ENCODE measurements around the gene LMO2. TPM values are rescaled to one million over a fixed set of nuclear protein-coding genes. Genes with fewer than 3 reads are reported as not detected.

The LMO2 gene
- total RNA-seq, 4 donors from 2014 or later: 2.1 to 11.1 (median 7.0) TPM

DNA sequence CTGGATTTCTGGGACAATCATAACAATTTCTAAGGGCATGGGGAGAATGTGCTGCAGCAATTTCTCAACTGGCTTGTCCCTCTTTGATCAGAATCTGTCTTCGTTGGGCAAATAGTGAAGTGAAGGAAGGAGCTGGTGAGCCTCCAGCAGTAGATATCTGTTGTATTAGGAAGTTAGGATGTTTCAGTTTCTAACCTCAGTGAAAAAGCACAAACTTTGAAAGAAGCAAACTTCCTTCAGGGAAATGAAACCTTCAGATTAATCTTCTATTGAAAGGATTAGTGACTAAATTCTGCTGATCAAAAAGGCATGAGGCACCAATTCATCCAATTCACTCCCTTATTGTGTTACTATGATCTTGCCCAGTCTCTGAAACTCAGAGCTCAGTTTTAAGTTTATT is 24.3 kb downstream of the LMO2 start:
- DNase-seq (ENCODE audit: low spot score in 2 of 2): no peak
- no peak overlapping the region for H3K27ac ChIP-seq
- no peaks in the 10 kb centered on the region for H3K9me3 ChIP-seq
- no peak for TF ChIP-seq EP300 (IDR thresholded peaks at IDR 0.05)
- no peak for TF ChIP-seq POLR2A (IDR thresholded peaks at IDR 0.05)
- TF ChIP-seq POLR2AphosphoS5 (IDR thresholded peaks at IDR 0.05): no peak
- TF ChIP-seq, protein P1, sequence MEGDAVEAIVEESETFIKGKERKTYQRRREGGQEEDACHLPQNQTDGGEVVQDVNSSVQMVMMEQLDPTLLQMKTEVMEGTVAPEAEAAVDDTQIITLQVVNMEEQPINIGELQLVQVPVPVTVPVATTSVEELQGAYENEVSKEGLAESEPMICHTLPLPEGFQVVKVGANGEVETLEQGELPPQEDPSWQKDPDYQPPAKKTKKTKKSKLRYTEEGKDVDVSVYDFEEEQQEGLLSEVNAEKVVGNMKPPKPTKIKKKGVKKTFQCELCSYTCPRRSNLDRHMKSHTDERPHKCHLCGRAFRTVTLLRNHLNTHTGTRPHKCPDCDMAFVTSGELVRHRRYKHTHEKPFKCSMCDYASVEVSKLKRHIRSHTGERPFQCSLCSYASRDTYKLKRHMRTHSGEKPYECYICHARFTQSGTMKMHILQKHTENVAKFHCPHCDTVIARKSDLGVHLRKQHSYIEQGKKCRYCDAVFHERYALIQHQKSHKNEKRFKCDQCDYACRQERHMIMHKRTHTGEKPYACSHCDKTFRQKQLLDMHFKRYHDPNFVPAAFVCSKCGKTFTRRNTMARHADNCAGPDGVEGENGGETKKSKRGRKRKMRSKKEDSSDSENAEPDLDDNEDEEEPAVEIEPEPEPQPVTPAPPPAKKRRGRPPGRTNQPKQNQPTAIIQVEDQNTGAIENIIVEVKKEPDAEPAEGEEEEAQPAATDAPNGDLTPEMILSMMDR (IDR thresholded peaks at IDR 0.05): no peak
- no peaks in the 10 kb centered on the region for H3K27me3 ChIP-seq
- H3K36me3 ChIP-seq: no peaks in the 10 kb centered on the region
- peaks cover 23% of the 10 kb centered on the region for H3K4me1 ChIP-seq
- peak overlapping the region; percentile 65 for H3K4me3 ChIP-seq
- WGBS: 35% methylated on average over 1 of the region's 1 CpG

DNA sequence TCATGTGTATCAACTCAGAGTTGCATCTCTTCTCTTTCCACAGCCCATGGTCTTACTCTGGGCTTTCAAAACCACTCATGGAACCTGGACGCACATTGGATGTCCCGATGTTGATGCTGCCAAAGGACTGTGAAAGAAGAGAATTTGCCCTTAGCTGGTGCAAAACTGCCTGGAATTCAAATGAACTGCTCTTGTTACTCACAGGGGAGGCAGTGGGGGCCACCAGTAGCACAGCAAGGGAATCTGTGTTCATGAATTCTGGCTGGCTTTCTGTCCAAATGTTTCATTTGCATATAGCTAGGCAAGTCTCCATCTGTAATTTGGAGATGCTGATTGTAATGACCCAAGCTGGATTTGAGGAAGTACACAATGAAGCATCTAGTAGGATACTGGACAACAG is 24.9 kb downstream of the LMO2 start:
- Histone ChIP-seq H3K9me3 (no peaks in the 10 kb centered on the region), H3K36me3 (no peaks in the 10 kb centered on the region), H3K4me3 (no peak overlapping the region), H3K4me1 (peaks cover 29% of the 10 kb centered on the region), H3K27ac (no peak overlapping the region), H3K27me3 (no peaks in the 10 kb centered on the region)
- TF ChIP-seq, protein P1 (IDR thresholded peaks at IDR 0.05): no peak
- TF ChIP-seq EP300 (IDR thresholded peaks at IDR 0.05) (no peak), POLR2A (IDR thresholded peaks at IDR 0.05) (no peak), POLR2AphosphoS5 (IDR thresholded peaks at IDR 0.05) (no peak)
- 67% methylated on average over 2 of the region's 2 CpGs for WGBS
- DNase-seq (ENCODE audit: low spot score in 2 of 2): no peak

DNA sequence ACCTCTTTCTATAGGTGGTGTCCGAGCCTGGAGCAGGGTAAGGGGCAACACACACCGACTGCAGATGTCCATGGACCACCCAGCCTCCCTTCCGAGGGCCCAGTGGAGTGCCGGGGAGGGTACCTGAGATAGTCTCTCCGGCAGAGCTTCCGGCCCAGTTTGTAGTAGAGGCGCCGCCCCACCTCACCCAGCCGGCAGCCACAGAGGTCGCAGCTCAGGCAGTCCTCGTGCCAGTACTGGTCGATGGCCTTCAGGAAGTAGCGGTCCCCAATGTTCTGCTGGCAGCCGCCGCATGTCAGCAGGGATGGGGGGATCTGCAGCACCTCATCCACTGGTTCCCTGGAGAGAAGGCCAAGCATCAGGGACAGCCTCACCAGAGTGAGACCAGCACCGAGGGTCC is 27.4 kb downstream of the LMO2 start:
- H3K36me3 ChIP-seq: peaks cover 10% of the 10 kb centered on the region
- H3K27me3 ChIP-seq: no peaks in the 10 kb centered on the region
- no peak for DNase-seq (ENCODE audit: low spot score in 2 of 2)
- H3K4me1 ChIP-seq: peaks cover 24% of the 10 kb centered on the region
- H3K4me3 ChIP-seq: no peak overlapping the region
- TF ChIP-seq, protein P1 (IDR thresholded peaks at IDR 0.05): no peak
- TF ChIP-seq POLR2A (IDR thresholded peaks at IDR 0.05) (no peak), EP300 (IDR thresholded peaks at IDR 0.05) (no peak), POLR2AphosphoS5 (IDR thresholded peaks at IDR 0.05) (no peak)
- no peaks in the 10 kb centered on the region for H3K9me3 ChIP-seq
- H3K27ac ChIP-seq: no peak overlapping the region
- WGBS: 84% methylated on average over 12 of the region's 16 CpGs

DNA sequence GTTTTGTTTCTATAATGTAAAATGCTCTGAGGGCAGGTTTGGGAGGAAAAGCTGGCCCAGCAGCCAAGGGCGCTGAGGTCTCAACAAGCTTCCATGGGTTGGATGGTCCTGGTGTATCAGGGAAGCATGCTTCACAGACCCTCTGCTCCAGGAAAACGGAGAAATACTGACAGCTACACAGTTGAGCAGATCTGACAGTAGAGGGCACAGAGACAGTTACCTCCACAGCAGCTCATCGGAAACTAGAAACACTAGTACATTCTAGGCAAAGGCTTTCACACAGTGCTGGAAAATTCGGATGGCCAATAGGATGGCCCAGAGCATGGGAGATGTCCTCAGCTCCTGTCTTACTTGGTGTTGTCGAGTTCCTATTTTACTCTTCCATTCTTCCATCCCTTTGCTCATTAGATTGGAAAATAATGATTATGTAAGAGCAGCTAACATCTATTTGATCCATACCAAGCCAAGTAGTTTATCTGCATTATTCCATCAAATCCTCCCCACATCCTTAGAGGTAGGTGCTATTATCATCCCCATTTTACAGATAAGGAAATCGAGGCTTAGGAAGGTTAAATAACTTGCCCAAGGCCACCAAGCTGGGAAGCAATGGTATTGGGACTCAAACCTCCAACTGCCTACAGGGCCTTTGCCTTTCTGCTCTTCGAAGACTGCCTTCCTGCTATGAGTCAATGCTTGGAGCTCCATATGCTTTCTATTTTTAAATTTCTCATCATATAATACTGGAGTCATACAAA is 28.3 kb downstream of the LMO2 start:
- DNase-seq (ENCODE audit: low spot score in 2 of 2): no peak
- H3K27me3 ChIP-seq: no peaks in the 10 kb centered on the region
- WGBS: 77% methylated on average over 6 of the region's 7 CpGs
- H3K9me3 ChIP-seq: no peaks in the 10 kb centered on the region
- TF ChIP-seq, protein P1 (IDR thresholded peaks at IDR 0.05): no peak
- H3K4me3 ChIP-seq: no peak overlapping the region
- peaks cover 14% of the 10 kb centered on the region for H3K36me3 ChIP-seq
- peaks cover 19% of the 10 kb centered on the region for H3K4me1 ChIP-seq
- no peak overlapping the region for H3K27ac ChIP-seq

DNA sequence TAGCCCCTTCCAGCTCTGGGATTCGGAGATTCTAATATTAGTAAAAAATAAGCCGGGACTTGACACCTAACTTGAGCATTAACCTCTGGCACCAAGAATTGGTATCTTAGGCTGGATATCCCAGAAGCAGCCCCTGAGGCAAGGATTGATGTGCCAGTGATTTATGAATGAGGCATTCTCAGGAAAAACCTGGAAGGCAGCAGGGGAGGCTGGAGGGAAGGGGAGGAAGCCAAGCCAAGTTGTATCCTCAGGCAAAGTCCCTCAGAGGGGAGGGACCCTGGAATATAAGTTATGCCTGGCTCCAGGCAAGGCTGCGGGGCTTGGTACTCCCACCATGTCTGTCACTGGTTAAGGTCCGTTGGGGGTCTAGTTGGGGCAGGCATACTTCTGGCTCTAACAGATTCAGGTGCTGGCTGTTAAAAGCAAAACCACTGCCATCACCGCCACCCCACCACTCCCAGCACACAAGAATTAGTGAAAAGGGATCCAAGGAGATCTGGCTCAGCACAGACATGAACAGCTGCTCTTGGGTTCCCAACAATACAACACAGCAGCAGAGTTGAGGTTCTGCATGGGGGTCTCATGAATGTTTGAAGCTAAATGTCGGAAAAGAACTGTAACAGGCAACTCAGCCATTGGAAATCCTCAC is 29.8 kb downstream of the LMO2 start:
- 46% methylated on average over 6 of the region's 6 CpGs for WGBS
- no peaks in the 10 kb centered on the region for H3K9me3 ChIP-seq
- H3K4me1 ChIP-seq: peaks cover 22% of the 10 kb centered on the region
- DNase-seq (ENCODE audit: low spot score in 2 of 2): no peak
- H3K36me3 ChIP-seq: peaks cover 14% of the 10 kb centered on the region
- no peak for TF ChIP-seq POLR2A (IDR thresholded peaks at IDR 0.05)
- no peak for TF ChIP-seq POLR2AphosphoS5 (IDR thresholded peaks at IDR 0.05)
- TF ChIP-seq, protein P1 (IDR thresholded peaks at IDR 0.05): no peak
- no peak for TF ChIP-seq EP300 (IDR thresholded peaks at IDR 0.05)
- H3K27ac ChIP-seq: no peak overlapping the region
- H3K4me3 ChIP-seq: no peak overlapping the region
- no peaks in the 10 kb centered on the region for H3K27me3 ChIP-seq
